ENCODE data around the gene AMOTL2. TPM values are rescaled to one million over a fixed set of nuclear protein-coding genes. Genes with fewer than 3 reads are reported as not detected.

Gene AMOTL2
- total and polyA plus RNA-seq, 9 of the 15 experiments (the other 6 are each of a cell fraction or from before 2014, with no cell fraction given): 0.12 to 0.31 TPM; not detected in 7

GRCh38 chr3:134350266-134350665, 24.0 kb downstream of the AMOTL2 start:
- Histone ChIP-seq H4K20me1 (replicated peaks; ENCODE audit: control insufficient read depth, insufficient read depth, low read length) (no peaks in the 10 kb centered on the region), H3K4me2 (ENCODE audit: insufficient read depth, low read length) (no peak overlapping the region), H3K4me1 (replicated peaks in 1 of 2; ENCODE audit: control insufficient read depth in 2 of 2, insufficient read depth in 2 of 2, low read length in 2 of 2) (no peaks in the 10 kb centered on the region), H3K4me3 (no peak overlapping the region), H3K9ac (ENCODE audit: insufficient read depth in 1 of 2, low read depth in 2 of 2, low read length in 2 of 2) (no peak overlapping the region), H3K27me3 (ENCODE audit: control insufficient read depth in 2 of 2, insufficient read depth in 2 of 2, low read length in 2 of 2) (peaks cover 0 to 22% of the 10 kb centered on the region in 2 experiments; a peak in 2 of 5 replicates), H3K9me3 (replicated peaks; ENCODE audit: control insufficient read depth, insufficient read depth, low read depth, low read length) (no peaks in the 10 kb centered on the region), H3K36me3 (ENCODE audit: control insufficient read depth, insufficient read depth, low read length) (no peaks in the 10 kb centered on the region), H3K9me1 (ENCODE audit: control insufficient read depth, insufficient read depth, low read length) (no peaks in the 10 kb centered on the region), H3K27ac (ENCODE audit: extremely low read depth, low read depth, low read length) (no peak overlapping the region), H3K79me2 (ENCODE audit: control insufficient read depth, insufficient read depth, low read length) (no peaks in the 10 kb centered on the region), H2AFZ (ENCODE audit: low read depth, low read length) (no peak overlapping the region)
- ATAC-seq (no peak), FAIRE-seq (no peak), DNase-seq (ENCODE audit: extremely low read depth in 1 of 4, low spot score in 3 of 4) (no peak)
- intact Hi-C loops (cut with micrococcal nuclease): no loop called here
- no TSS peak for BruUV-seq (replicated peaks)
- in situ Hi-C loops (cut with MboI): no loop called here
- 0% methylated on average over 1 of the region's 3 CpGs for WGBS (ENCODE audit: insufficient coverage, low coverage, missing lambda C conversion rate)
- TF ChIP-seq HDAC3 (IDR thresholded peaks at IDR 0.05; ENCODE audit: borderline replicate concordance, partially characterized antibody) (no peak), PTRF (tag; IDR thresholded peaks at IDR 0.05) (no peak), NUFIP1 (IDR thresholded peaks at IDR 0.05; ENCODE audit: partially characterized antibody) (no peak), ZNF140 (CRISPR knock-in tag; IDR thresholded peaks at IDR 0.05) (no peak), POLR2H (tag; IDR thresholded peaks at IDR 0.05; ENCODE audit: low read depth) (no peak), ZNF561 (CRISPR knock-in tag; conservative IDR thresholded peaks at IDR 0.05) (no peak), NFIC (IDR thresholded peaks at IDR 0.05) (no peak), POLR2B (IDR thresholded peaks at IDR 0.05; ENCODE audit: low read depth, partially characterized antibody) (no peak), ZNF512 (tag; IDR thresholded peaks at IDR 0.05) (no peak), ZNF316 (IDR thresholded peaks at IDR 0.05) (no peak)
- CTCF ChIA-PET (ENCODE audit: low intra/inter-chr PET ratio): no interaction called here
- POLR2A ChIA-PET: no interaction called here

All from K562 (cell line).